H9 (cell line): Measurements from ENCODE around the gene SLC1A5. TPM values are rescaled to one million over a fixed set of nuclear protein-coding genes. Genes with fewer than 3 reads are reported as not detected.

ENCODE experiments used
- DNase-seq: peaks from one replicate; pipeline ENCODE4 v3.0.0-alpha.2; 2017
- H2AFZ ChIP-seq: one replicate; pipeline ENCODE4 v1.6.1; 2013; ENCODE audit warnings: mild to moderate bottlenecking, low read length, control low read depth, moderate library complexity
- H2AK5ac ChIP-seq: 2 replicates; pipeline ENCODE4 v1.6.1; 2013; ENCODE audit warnings: low read length, control low read depth, mixed read lengths; ENCODE audit not compliant: insufficient read length
- H2BK120ac ChIP-seq: one replicate; pipeline ENCODE4 v1.6.1; 2013; ENCODE audit warnings: low read depth, mild to moderate bottlenecking, low read length, control low read depth, inconsistent platforms; ENCODE audit not compliant: poor library complexity, severe bottlenecking
- H2BK12ac ChIP-seq: 2 replicates; pipeline ENCODE4 v1.6.1; 2013; ENCODE audit warnings: low read length, control low read depth, mixed read lengths, low read depth; ENCODE audit not compliant: insufficient read length
- H2BK15ac ChIP-seq: 2 replicates; pipeline ENCODE4 v1.6.1; 2013; ENCODE audit warnings: low read depth, low read length, control low read depth
- H2BK20ac ChIP-seq: one replicate; pipeline ENCODE4 v1.6.1; 2013; ENCODE audit warnings: low read depth, mild to moderate bottlenecking, low read length, control low read depth, inconsistent platforms; ENCODE audit not compliant: poor library complexity, severe bottlenecking
- H2BK5ac ChIP-seq: 2 replicates; pipeline ENCODE4 v1.6.1; 2013; ENCODE audit warnings: low read length, control low read depth, mixed read lengths; ENCODE audit not compliant: insufficient read length
- H3K14ac ChIP-seq: 2 replicates; pipeline ENCODE4 v1.6.1; 2013; ENCODE audit warnings: low read length, control low read depth; ENCODE audit not compliant: insufficient read depth
- H3K18ac ChIP-seq: 2 replicates; pipeline ENCODE4 v1.6.1; 2013; ENCODE audit warnings: low read depth, mild to moderate bottlenecking, mixed read lengths, low read length, control low read depth; ENCODE audit not compliant: insufficient read length
- H3K23ac ChIP-seq: 2 replicates; pipeline ENCODE4 v1.6.1; 2013; ENCODE audit warnings: low read length, control low read depth, mixed read lengths, low read depth; ENCODE audit not compliant: insufficient read length
- H3K23me2 ChIP-seq: 2 replicates; pipeline ENCODE4 v1.6.1; 2013; ENCODE audit warnings: low read depth, mild to moderate bottlenecking, mixed read lengths, low read length, control low read depth; ENCODE audit not compliant: insufficient read length, poor library complexity, severe bottlenecking
- H3K27ac ChIP-seq: 2 replicates; pipeline ENCODE4 v1.5.1; 2013; ENCODE audit warnings: low read length, control low read depth, mixed read lengths, low read depth; ENCODE audit not compliant: insufficient read length
- H3K27me3 ChIP-seq: 2 replicates; pipeline ENCODE4 v1.6.1; 2013; ENCODE audit warnings: low read length, control low read depth, inconsistent platforms; ENCODE audit not compliant: insufficient read depth
- H3K4ac ChIP-seq: 2 replicates; pipeline ENCODE4 v1.6.1; 2013; ENCODE audit warnings: low read depth, mild to moderate bottlenecking, control low read depth, inconsistent platforms, low read length, moderate library complexity
- H3K4me1 ChIP-seq: 2 replicates; pipeline ENCODE4 v1.6.1; 2013; ENCODE audit warnings: low read length, control low read depth, inconsistent platforms; ENCODE audit not compliant: insufficient read depth
- H3K4me2 ChIP-seq: 2 replicates; pipeline ENCODE4 v1.6.1; 2013; ENCODE audit warnings: low read length, control low read depth, mixed read lengths; ENCODE audit not compliant: insufficient read length, insufficient read depth
- H3K56ac ChIP-seq: 2 replicates; pipeline ENCODE4 v1.6.1; 2013; ENCODE audit warnings: low read depth, mild to moderate bottlenecking, mixed read lengths, low read length, control low read depth; ENCODE audit not compliant: insufficient read length
- H3K79me1 ChIP-seq: 2 replicates; pipeline ENCODE4 v1.6.1; 2013; ENCODE audit warnings: low read depth, mild to moderate bottlenecking, moderate library complexity, low read length, control low read depth, inconsistent platforms; ENCODE audit not compliant: insufficient read depth, poor library complexity, severe bottlenecking
- H3K79me2 ChIP-seq: 2 replicates; pipeline ENCODE4 v1.6.1; 2013; ENCODE audit warnings: low read length, control low read depth, inconsistent platforms; ENCODE audit not compliant: insufficient read depth
- H3K9ac ChIP-seq: 2 replicates; pipeline ENCODE4 v1.6.1; 2013; ENCODE audit warnings: low read length, control low read depth, mixed read lengths; ENCODE audit not compliant: insufficient read length; ENCODE audit errors: extremely low read depth
- H3K9me3 ChIP-seq: one replicate; pipeline ENCODE4 v1.6.1; 2013; ENCODE audit warnings: low read depth, low read length, inconsistent platforms; ENCODE audit not compliant: control insufficient read depth
- H3T11ph ChIP-seq: one replicate; pipeline ENCODE4 v1.6.1; 2013; ENCODE audit warnings: mild to moderate bottlenecking, low read length, control low read depth, inconsistent platforms
- H4K20me1 ChIP-seq: one replicate; pipeline ENCODE4 v1.6.1; 2013; ENCODE audit not compliant: control insufficient read depth, insufficient read length, insufficient read depth
- H4K5ac ChIP-seq: 2 replicates; pipeline ENCODE4 v1.6.1; 2013; ENCODE audit warnings: low read depth, mild to moderate bottlenecking, mixed read lengths, low read length, control low read depth; ENCODE audit not compliant: insufficient read length
- H4K8ac ChIP-seq: replicated peaks from 2 replicates; pipeline ENCODE4 v1.6.1; 2013; ENCODE audit warnings: low read length, control low read depth, mixed read lengths, low read depth; ENCODE audit not compliant: insufficient read length
- H4K91ac ChIP-seq: 2 replicates; pipeline ENCODE4 v1.6.1; 2013; ENCODE audit warnings: low read depth, mild to moderate bottlenecking, moderate library complexity, mixed read lengths, low read length, control low read depth; ENCODE audit not compliant: insufficient read length
- H3K27ac Mint-ChIP-seq, 3 experiments: 2 replicates in 2 of 3; 3 replicates in 1 of 3; pipeline ENCODE4 v1.8.0; 2020 to 2021; ENCODE audit warnings: mixed read lengths in 3 of 3, mild to moderate bottlenecking in 1 of 3, moderate library complexity in 1 of 3
- H3K27me3 Mint-ChIP-seq: 2 replicates; pipeline ENCODE4 v1.8.0; 2021; ENCODE audit warnings: low read depth, mild to moderate bottlenecking, moderate library complexity, mixed read lengths
- H3K36me3 Mint-ChIP-seq, 3 experiments: 2 replicates in 2 of 3; 3 replicates in 1 of 3; pipeline ENCODE4 v1.8.0; 2020 to 2021; ENCODE audit warnings: low read depth in 3 of 3, mixed read lengths in 3 of 3; ENCODE audit not compliant: insufficient read depth in 1 of 3
- H3K4me1 Mint-ChIP-seq, 2 experiments: 2 replicates each; pipeline ENCODE4 v1.8.0; 2020; ENCODE audit warnings: mixed read lengths in 2 of 2
- H3K4me3 Mint-ChIP-seq, 2 experiments: 2 replicates in 1 of 2; 3 replicates in 1 of 2; pipeline ENCODE4 v1.8.0; 2020 to 2021; ENCODE audit warnings: mild to moderate bottlenecking in 2 of 2, mixed read lengths in 2 of 2, moderate library complexity in 1 of 2
- H3K9me3 Mint-ChIP-seq, 2 experiments: 2 replicates in 1 of 2; 3 replicates in 1 of 2; pipeline ENCODE4 v1.8.0; 2020; ENCODE audit warnings: mild to moderate bottlenecking in 2 of 2, mixed read lengths in 2 of 2, moderate library complexity in 1 of 2
- WGBS: extraction: QIAGEN DNeasy Blood & Tissue Kit; methylation state at CpG from one replicate; pipeline ENCODE4 v1.1.7; 2013; ENCODE audit warnings: missing lambda C conversion rate, low lambda C conversion rate, mixed read lengths; ENCODE audit not compliant: insufficient read length; ENCODE audit errors: extremely low coverage; 5-methylcytosine and 5-hydroxymethylcytosine counted together
- total RNA-seq: library from RNA; stranded (reverse); gene quantifications from 2 replicates; pipeline ENCODE4 v1.2.1, GENCODE V29; 2021
- TF ChIP-seq, protein P1 (sequence below): fragments of 200-600 bp; sonication (generic); conservative IDR thresholded peaks from 3 replicates; pipeline ENCODE4 v1.8.0; 2021; ENCODE audit warnings: antibody characterized with exemption, mild to moderate bottlenecking

SLC1A5 gene
- total RNA-seq, 1 experiment from 2014 or later, result 258 TPM

DNA sequence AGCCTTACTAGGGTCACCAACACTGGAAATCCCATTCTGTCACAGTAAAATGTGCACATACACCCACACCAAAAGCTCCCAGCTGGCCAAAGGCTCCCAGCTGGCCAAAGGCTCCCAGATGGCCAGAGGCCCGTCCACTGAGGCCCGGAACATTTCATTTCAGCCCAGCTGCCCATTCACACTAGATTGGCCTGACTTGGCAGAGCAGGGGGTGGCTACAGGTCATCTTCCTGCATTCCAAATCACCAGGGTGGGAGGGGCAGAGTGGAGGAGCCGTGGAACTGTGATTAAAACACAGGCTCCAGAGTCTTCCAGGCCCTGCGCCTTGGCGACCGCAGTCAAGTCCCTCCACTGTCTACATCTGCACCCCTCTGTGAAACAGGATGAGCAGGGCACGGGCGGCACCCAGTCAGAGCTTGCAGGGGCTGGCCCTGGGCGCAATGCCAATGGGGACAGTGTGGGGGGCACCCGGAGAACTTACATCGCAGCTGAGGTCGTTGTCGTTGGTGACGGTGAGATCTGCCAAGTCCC lies 61.4 kb downstream of the SLC1A5 start:
- Histone ChIP-seq H2BK20ac (no peak overlapping the region), H3K79me1 (no peaks in the 10 kb centered on the region), H2AFZ (no peak overlapping the region), H3K27ac (no peak overlapping the region), H3K4me2 (no peak overlapping the region), H2BK5ac (no peak overlapping the region), H3K79me2 (no peaks in the 10 kb centered on the region; the same call in 1 of the 2 replicates), H3T11ph (no peak overlapping the region), H4K20me1 (no peaks in the 10 kb centered on the region), H2BK15ac (no peak overlapping the region), H2BK12ac (no peak overlapping the region), H3K23ac (no peak overlapping the region), H3K18ac (no peak overlapping the region), H3K4ac (no peak overlapping the region), H3K56ac (no peak overlapping the region), H3K4me1 (no peaks in the 10 kb centered on the region), H3K9ac (no peak overlapping the region), H2BK120ac (no peak overlapping the region), H4K5ac (no peak overlapping the region), H3K9me3 (no peaks in the 10 kb centered on the region), H3K23me2 (no peaks in the 10 kb centered on the region), H3K14ac (no peak overlapping the region), H4K8ac (no peak overlapping the region), H4K91ac (no peak overlapping the region), H2AK5ac (no peak overlapping the region), H3K27me3 (no peaks in the 10 kb centered on the region)
- TF ChIP-seq, protein P1, sequence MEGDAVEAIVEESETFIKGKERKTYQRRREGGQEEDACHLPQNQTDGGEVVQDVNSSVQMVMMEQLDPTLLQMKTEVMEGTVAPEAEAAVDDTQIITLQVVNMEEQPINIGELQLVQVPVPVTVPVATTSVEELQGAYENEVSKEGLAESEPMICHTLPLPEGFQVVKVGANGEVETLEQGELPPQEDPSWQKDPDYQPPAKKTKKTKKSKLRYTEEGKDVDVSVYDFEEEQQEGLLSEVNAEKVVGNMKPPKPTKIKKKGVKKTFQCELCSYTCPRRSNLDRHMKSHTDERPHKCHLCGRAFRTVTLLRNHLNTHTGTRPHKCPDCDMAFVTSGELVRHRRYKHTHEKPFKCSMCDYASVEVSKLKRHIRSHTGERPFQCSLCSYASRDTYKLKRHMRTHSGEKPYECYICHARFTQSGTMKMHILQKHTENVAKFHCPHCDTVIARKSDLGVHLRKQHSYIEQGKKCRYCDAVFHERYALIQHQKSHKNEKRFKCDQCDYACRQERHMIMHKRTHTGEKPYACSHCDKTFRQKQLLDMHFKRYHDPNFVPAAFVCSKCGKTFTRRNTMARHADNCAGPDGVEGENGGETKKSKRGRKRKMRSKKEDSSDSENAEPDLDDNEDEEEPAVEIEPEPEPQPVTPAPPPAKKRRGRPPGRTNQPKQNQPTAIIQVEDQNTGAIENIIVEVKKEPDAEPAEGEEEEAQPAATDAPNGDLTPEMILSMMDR, result no peak
- H3K4me3 Mint-ChIP-seq, result no peak overlapping the region
- peaks cover 16 to 27% of the 10 kb centered on the region in 2 experiments for H3K4me1 Mint-ChIP-seq
- H3K27me3 Mint-ChIP-seq, result no peaks in the 10 kb centered on the region
- H3K36me3 Mint-ChIP-seq, result peaks cover 48 to 89% (median 86%) of the 10 kb centered on the region in 3 experiments
- H3K27ac Mint-ChIP-seq, result peak overlapping the region in 1 of 3 experiments; percentile 70; a peak in 2 of 7 replicates
- no peaks in the 10 kb centered on the region for H3K9me3 Mint-ChIP-seq
- WGBS, result no CpG with 5 or more reads among the region's 14 CpGs
- no peak for DNase-seq
